NCI-H2171 (cell line): Measurements from ENCODE around the gene MAP1LC3B.

Source experiments
- DNase-seq: peaks from one replicate; lab custom pipeline; 2025; lab: John Stamatoyannopoulos, UW

MAP1LC3B gene

GRCh38 chr16:87409781-87410180, 17.6 kb downstream of the MAP1LC3B start:
- DNase-seq, result no peak

GRCh38 chr16:87410530-87410929, 18.4 kb downstream of the MAP1LC3B start:
- DNase-seq, result no peak

- no peak for DNase-seq
Observed at GRCh38 chr16:87410968-87411367, 18.8 kb downstream of the MAP1LC3B start.

- DNase-seq, result no peak
Observed at GRCh38 chr16:87411375-87412271, 19.5 kb downstream of the MAP1LC3B start.

- no peak for DNase-seq
Observed at GRCh38 chr16:87412371-87412995, 20.3 kb downstream of the MAP1LC3B start.

- DNase-seq, result no peak
Observed at GRCh38 chr16:87412996-87413421, 20.9 kb downstream of the MAP1LC3B start.

GRCh38 chr16:87414251-87414680, 22.1 kb downstream of the MAP1LC3B start:
- DNase-seq, result no peak

- no peak for DNase-seq
Observed at GRCh38 chr16:87415441-87415840, 23.3 kb downstream of the MAP1LC3B start.

GRCh38 chr16:87416826-87417527, 24.8 kb downstream of the MAP1LC3B start:
- DNase-seq, result no peak

- DNase-seq, result no peak
Observed at GRCh38 chr16:87417528-87417910, 25.4 kb downstream of the MAP1LC3B start.

GRCh38 chr16:87418216-87418615, 26.1 kb downstream of the MAP1LC3B start:
- DNase-seq, result no peak

- DNase-seq, result no peak
Observed at GRCh38 chr16:87418644-87419043, 26.5 kb downstream of the MAP1LC3B start.

GRCh38 chr16:87420026-87421002, 28.2 kb downstream of the MAP1LC3B start:
- no peak for DNase-seq

GRCh38 chr16:87421003-87421912, 29.1 kb downstream of the MAP1LC3B start:
- no peak for DNase-seq

- no peak for DNase-seq
Observed at GRCh38 chr16:87422106-87422505, 30.0 kb downstream of the MAP1LC3B start.

GRCh38 chr16:87423429-87423828, 31.3 kb downstream of the MAP1LC3B start:
- no peak for DNase-seq

GRCh38 chr16:87424266-87424665, 32.1 kb downstream of the MAP1LC3B start:
- DNase-seq, result no peak

GRCh38 chr16:87425941-87426340, 33.8 kb downstream of the MAP1LC3B start:
- DNase-seq, result no peak

GRCh38 chr16:87426423-87427215, 34.5 kb downstream of the MAP1LC3B start:
- no peak for DNase-seq

- DNase-seq, result peak; percentile 27
Observed at GRCh38 chr16:87431926-87432325, 39.8 kb downstream of the MAP1LC3B start.
